HepG2 (cell line): ENCODE measurements around the gene MRO. TPM values are rescaled to one million over a fixed set of nuclear protein-coding genes. Genes with fewer than 3 reads are reported as not detected.

Experiments used
- ATAC-seq: fragments of 200-7000 bp; cut with Tn5 transposase; 3 replicates; pipeline ENCODE4 v1.9.1; 2020; ENCODE audit warnings: mild to moderate bottlenecking, moderate library complexity
- BruUV-seq: library from RNA; stranded (reverse); fragments of 400-500 nt; replicated peaks from 2 replicates; lab custom pipeline; 2021; lab: Mats Ljungman, UMichigan
- CTCF ChIA-PET: fragments of 300-600 bp; formaldehyde crosslinking; extraction: SDS; loops from one replicate; lab custom pipeline; 2021; ENCODE audit warnings: low total read pairs, inconsistent platforms, low intra/inter-chr PET ratio; lab: Yijun Ruan, JAX
- POLR2A ChIA-PET: fragments of 350-600 bp; sonication (Branson Sonifier 250); formaldehyde crosslinking; loops from one replicate; lab custom pipeline; 2020; ENCODE audit warnings: antibody characterized with exemption, inconsistent platforms; lab: Yijun Ruan, JAX
- DNase-seq: peaks from one replicate; pipeline ENCODE4 v3.0.0-alpha.2; 2015; ENCODE audit warnings: low spot score
- FAIRE-seq: peaks from 3 replicates; lab custom pipeline; 2011; peaks lifted over from hg19 to GRCh38; lab: Jason Lieb, UNC
- H2AFZ ChIP-seq: one replicate; pipeline ENCODE4 v1.6.1; 2011; ENCODE audit warnings: low read length, inconsistent platforms
- H3K27ac ChIP-seq: fragments of 300-600 bp; 3 replicates; pipeline ENCODE4 v1.8.0; 2011; ENCODE audit warnings: mixed run types, mild to moderate bottlenecking, mixed read lengths, low read length, inconsistent platforms; ENCODE audit not compliant: insufficient read depth; ENCODE audit errors: extremely low read length
- H3K27me3 ChIP-seq, 2 experiments: fragments of 200-600 bp in 1 of 2; 2 replicates in 1 of 2; 3 replicates in 1 of 2; pipeline versions ENCODE4 v1.6.0 to v1.8.0; 2011; ENCODE audit warnings: low read length in 2 of 2, mild to moderate bottlenecking in 2 of 2, moderate library complexity in 2 of 2, inconsistent platforms in 1 of 2; ENCODE audit not compliant: insufficient read depth in 2 of 2, control insufficient read depth in 1 of 2
- H3K36me3 ChIP-seq, 2 experiments: fragments of 200-600 bp in 1 of 2; replicated peaks in 1 of 2; 2 replicates in 1 of 2; 3 replicates in 1 of 2; pipeline versions ENCODE4 v1.5.1 to v1.8.0; 2011; ENCODE audit warnings: low read length in 2 of 2, inconsistent platforms in 1 of 2; ENCODE audit not compliant: insufficient read depth in 2 of 2, control insufficient read depth in 1 of 2
- H3K4me1 ChIP-seq: 2 replicates; pipeline ENCODE4 v1.5.1; 2012; ENCODE audit warnings: low read length, inconsistent platforms; ENCODE audit not compliant: insufficient read depth
- H3K4me2 ChIP-seq: 2 replicates; pipeline ENCODE4 v1.6.0; 2011; ENCODE audit warnings: low read depth, low read length, inconsistent platforms
- H3K4me3 ChIP-seq, 3 experiments: fragments of 200-600 bp in 1 of 3; sonication (generic), shearing (Covaris generic) in 1 of 3; replicated peaks in 1 of 3; 2 replicates each; pipeline ENCODE4 v1.5.1; 2011 to 2016; ENCODE audit warnings: low read length in 3 of 3, inconsistent platforms in 2 of 3, low read depth in 2 of 3, mild to moderate bottlenecking in 2 of 3, control low read depth in 1 of 3, mixed read lengths in 1 of 3; ENCODE audit not compliant: insufficient read depth in 1 of 3
- H3K79me2 ChIP-seq: one replicate; pipeline ENCODE4 v1.6.1; 2011; ENCODE audit warnings: low read length, inconsistent platforms; ENCODE audit not compliant: insufficient read depth
- H3K9ac ChIP-seq: 2 replicates; pipeline ENCODE4 v1.6.0; 2011; ENCODE audit warnings: mild to moderate bottlenecking, low read depth, low read length, inconsistent platforms; ENCODE audit not compliant: insufficient read depth
- H3K9me3 ChIP-seq: 2 replicates; pipeline ENCODE4 v1.5.1; 2012; ENCODE audit warnings: mild to moderate bottlenecking, low read length
- H4K20me1 ChIP-seq: 2 replicates; pipeline ENCODE4 v1.6.0; 2011; ENCODE audit warnings: inconsistent platforms, mild to moderate bottlenecking, low read length, moderate library complexity; ENCODE audit not compliant: insufficient read depth
- AKAP8 ChIP-seq: sonication (generic); formaldehyde crosslinking; IDR thresholded peaks from 2 replicates; pipeline ENCODE4 v1.5.1; 2020; ENCODE audit warnings: mild to moderate bottlenecking, missing genetic modification reagents
- ATF7-NPFF ChIP-seq: sonication (generic); formaldehyde crosslinking; IDR thresholded peaks from 2 replicates; pipeline ENCODE4 v1.8.1; 2023; ENCODE audit warnings: mild to moderate bottlenecking, low read depth, missing genetic modification reagents, moderate library complexity
- E2F1 ChIP-seq: sonication (generic); formaldehyde crosslinking; IDR thresholded peaks from 2 replicates; pipeline ENCODE4 v1.5.0; 2020; ENCODE audit warnings: missing genetic modification reagents
- ETV5 ChIP-seq: IDR thresholded peaks from 2 replicates; pipeline ENCODE4 v1.6.1; 2018; ENCODE audit warnings: missing biosample characterization, missing genetic modification reagents, inconsistent platforms, borderline replicate concordance
- HBP1 ChIP-seq: IDR thresholded peaks from 2 replicates; pipeline ENCODE4 v1.6.1; 2016; ENCODE audit warnings: low read depth, control low read depth
- MXI1 ChIP-seq: IDR thresholded peaks from 3 replicates; pipeline ENCODE4 v1.6.1; 2012; ENCODE audit warnings: low read depth, low read length, inconsistent platforms, borderline replicate concordance
- SRSF4 ChIP-seq: fragments of 200-400 bp; formaldehyde crosslinking; IDR thresholded peaks from one replicate; pipeline ENCODE4 v1.6.1; 2018; ENCODE audit warnings: mild to moderate bottlenecking, low read depth, low read length, moderate library complexity; ENCODE audit not compliant: poor library complexity, severe bottlenecking
- TBP ChIP-seq: sonication (generic); formaldehyde crosslinking; IDR thresholded peaks from 2 replicates; pipeline ENCODE4 v1.5.0; 2020; ENCODE audit warnings: missing genetic modification reagents
- ZNF460 ChIP-seq: sonication (generic); formaldehyde crosslinking; IDR thresholded peaks from 2 replicates; pipeline ENCODE4 v1.5.1; 2020; ENCODE audit warnings: missing genetic modification reagents, mild to moderate bottlenecking, borderline replicate concordance
- ZNF564 ChIP-seq: sonication (generic); formaldehyde crosslinking; IDR thresholded peaks from 2 replicates; pipeline ENCODE4 v1.8.1; 2023; ENCODE audit warnings: mild to moderate bottlenecking, missing genetic modification reagents
- ZNF589 ChIP-seq: sonication (generic); formaldehyde crosslinking; conservative IDR thresholded peaks from 2 replicates; pipeline ENCODE4 v1.8.0; 2022; ENCODE audit warnings: mild to moderate bottlenecking, moderate library complexity, missing genetic modification reagents
- ZNF629 ChIP-seq: sonication (generic); formaldehyde crosslinking; conservative IDR thresholded peaks from 2 replicates; pipeline ENCODE4 v1.5.0; 2020; ENCODE audit warnings: missing genetic modification reagents
- ZSCAN22 ChIP-seq: sonication (generic); formaldehyde crosslinking; IDR thresholded peaks from 2 replicates; pipeline ENCODE4 v1.4.0; 2020; ENCODE audit warnings: mild to moderate bottlenecking, missing genetic modification reagents
- WGBS: methylation state at CpG from one replicate; pipeline ENCODE4 v1.1.6; 2017; ENCODE audit warnings: low lambda C conversion rate; 5-methylcytosine and 5-hydroxymethylcytosine counted together
- in situ Hi-C: cut with HindIII; loops from 2 replicates; pipeline ENCODE4 v1.10.0; 2017; ENCODE audit warnings: low pct_unique_long_range_greater_than_20kb; ENCODE audit not compliant: extremely low pct_ligation_motif_present
- intact Hi-C: fragments of 100-400 bp; cut with micrococcal nuclease; formaldehyde crosslinking; loops from one replicate; pipeline ENCODE4 v1.10.0; 2022; ENCODE audit not compliant: unreplicated experiment
- polyA plus RNA-seq, 8 experiments: library from polyadenylated mRNA; depleted of rRNA in 3 of 8; stranded (reverse) in 7 of 8; unstranded in 1 of 8; fragments of >200 nt; fragmentation: Illumina TruSeq in 4 of 8; extraction: Trizol in 4 of 8; gene quantifications; 2 replicates each; pipeline versions ENCODE4 v1.2.1 to v1.2.3, GENCODE V29; 2011 to 2016; ENCODE audit warnings: low read depth in 4 of 8, missing spikeins in 1 of 8, mixed read lengths in 1 of 8; ENCODE audit not compliant: insufficient read depth in 1 of 8
- total RNA-seq, 5 experiments: library from RNA; depleted of rRNA; stranded (reverse); fragments of >200 nt; fragmentation: Illumina TruSeq; extraction: Trizol; gene quantifications; 2 replicates each; pipeline ENCODE4 v1.2.3, GENCODE V29; 2016; ENCODE audit warnings: low read depth in 1 of 5
- TF ChIP-seq, protein P1 (sequence below): sonication (generic); formaldehyde crosslinking; IDR thresholded peaks from 2 replicates; pipeline ENCODE4 v1.9.0; 2022; ENCODE audit warnings: missing genetic modification reagents, mild to moderate bottlenecking, borderline replicate concordance
- TF ChIP-seq, protein P2 (sequence below): sonication (generic); formaldehyde crosslinking; IDR thresholded peaks from 2 replicates; pipeline ENCODE4 v1.8.1; 2023; ENCODE audit warnings: mild to moderate bottlenecking, missing genetic modification reagents
- TF ChIP-seq, protein P3 (sequence below): sonication (generic); formaldehyde crosslinking; IDR thresholded peaks from 2 replicates; pipeline ENCODE4 v1.4.0; 2020; ENCODE audit warnings: missing genetic modification reagents
- TF ChIP-seq, protein P4 (sequence below): sonication (generic); formaldehyde crosslinking; IDR thresholded peaks from 2 replicates; pipeline ENCODE4 v1.8.0; 2022; ENCODE audit warnings: low read depth, missing genetic modification reagents

MRO gene
- total and polyA plus RNA-seq, 2 of the 13 experiments (the other 11 are each of a cell fraction or from before 2014, with no cell fraction given) = not detected

GRCh38 chr18:50829644-50830043 is 9.8 kb upstream of the MRO start (continued):
- TF ChIP-seq SRSF4 (no peak), ETV5 (no peak), ZNF629 (no peak), ZNF589 (CRISPR knock-in tag) (no peak)
- TF ChIP-seq, protein P1, sequence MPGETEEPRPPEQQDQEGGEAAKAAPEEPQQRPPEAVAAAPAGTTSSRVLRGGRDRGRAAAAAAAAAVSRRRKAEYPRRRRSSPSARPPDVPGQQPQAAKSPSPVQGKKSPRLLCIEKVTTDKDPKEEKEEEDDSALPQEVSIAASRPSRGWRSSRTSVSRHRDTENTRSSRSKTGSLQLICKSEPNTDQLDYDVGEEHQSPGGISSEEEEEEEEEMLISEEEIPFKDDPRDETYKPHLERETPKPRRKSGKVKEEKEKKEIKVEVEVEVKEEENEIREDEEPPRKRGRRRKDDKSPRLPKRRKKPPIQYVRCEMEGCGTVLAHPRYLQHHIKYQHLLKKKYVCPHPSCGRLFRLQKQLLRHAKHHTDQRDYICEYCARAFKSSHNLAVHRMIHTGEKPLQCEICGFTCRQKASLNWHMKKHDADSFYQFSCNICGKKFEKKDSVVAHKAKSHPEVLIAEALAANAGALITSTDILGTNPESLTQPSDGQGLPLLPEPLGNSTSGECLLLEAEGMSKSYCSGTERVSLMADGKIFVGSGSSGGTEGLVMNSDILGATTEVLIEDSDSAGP (CRISPR knock-in tag) = no peak

DNA sequence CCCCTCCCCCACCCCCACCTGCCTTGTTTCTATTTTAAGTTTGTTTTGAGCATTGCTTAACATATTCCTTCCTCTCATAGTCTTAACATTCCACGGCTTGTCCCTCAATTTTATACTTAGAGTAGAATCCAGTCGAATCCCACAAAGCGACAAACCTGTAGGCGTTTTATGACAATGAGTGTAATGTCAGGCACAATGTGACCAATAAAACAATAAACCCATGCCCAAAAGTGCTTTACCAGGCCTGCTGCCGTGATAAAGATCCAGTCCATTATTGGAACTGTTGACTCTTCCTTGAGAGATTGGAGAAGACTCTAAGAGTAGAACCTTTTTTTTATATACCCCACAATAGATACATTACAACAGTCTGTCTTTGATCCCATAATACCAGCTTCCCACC is 6.2 kb upstream of the MRO start:
- no peaks in the 10 kb centered on the region; a peak in 2 of 5 replicates for H3K27me3 ChIP-seq
- FAIRE-seq (no peak), DNase-seq (no peak), ATAC-seq (no peak)
- H3K4me2 ChIP-seq = no peak overlapping the region
- CTCF ChIA-PET = no interaction called here
- no peaks in the 10 kb centered on the region for H3K36me3 ChIP-seq
- no peaks in the 10 kb centered on the region for H3K4me1 ChIP-seq
- H3K9ac ChIP-seq = no peak overlapping the region
- H3K27ac ChIP-seq = no peak overlapping the region
- no peak overlapping the region for H3K4me3 ChIP-seq
- H3K79me2 ChIP-seq = no peaks in the 10 kb centered on the region
- no peak overlapping the region for H2AFZ ChIP-seq
- H3K9me3 ChIP-seq = no peaks in the 10 kb centered on the region
- H4K20me1 ChIP-seq = no peaks in the 10 kb centered on the region
- BruUV-seq = no TSS peak
- 57% methylated on average over 5 of the region's 5 CpGs for WGBS
- in situ Hi-C loops (no loop called here), intact Hi-C loops (no loop called here)
- POLR2A ChIA-PET = no interaction called here
- TF ChIP-seq, protein P2, sequence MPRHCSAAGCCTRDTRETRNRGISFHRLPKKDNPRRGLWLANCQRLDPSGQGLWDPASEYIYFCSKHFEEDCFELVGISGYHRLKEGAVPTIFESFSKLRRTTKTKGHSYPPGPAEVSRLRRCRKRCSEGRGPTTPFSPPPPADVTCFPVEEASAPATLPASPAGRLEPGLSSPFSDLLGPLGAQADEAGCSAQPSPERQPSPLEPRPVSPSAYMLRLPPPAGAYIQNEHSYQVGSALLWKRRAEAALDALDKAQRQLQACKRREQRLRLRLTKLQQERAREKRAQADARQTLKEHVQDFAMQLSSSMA (CRISPR knock-in tag) = no peak
- TF ChIP-seq HBP1 (CRISPR knock-in tag) (no peak), MXI1 (no peak), E2F1 (CRISPR knock-in tag) (no peak), AKAP8 (CRISPR knock-in tag) (no peak), ATF7-NPFF (CRISPR knock-in tag) (no peak), ZNF460 (CRISPR knock-in tag) (no peak), ZSCAN22 (no peak), TBP (no peak), ZNF564 (no peak)
- TF ChIP-seq, protein P3, sequence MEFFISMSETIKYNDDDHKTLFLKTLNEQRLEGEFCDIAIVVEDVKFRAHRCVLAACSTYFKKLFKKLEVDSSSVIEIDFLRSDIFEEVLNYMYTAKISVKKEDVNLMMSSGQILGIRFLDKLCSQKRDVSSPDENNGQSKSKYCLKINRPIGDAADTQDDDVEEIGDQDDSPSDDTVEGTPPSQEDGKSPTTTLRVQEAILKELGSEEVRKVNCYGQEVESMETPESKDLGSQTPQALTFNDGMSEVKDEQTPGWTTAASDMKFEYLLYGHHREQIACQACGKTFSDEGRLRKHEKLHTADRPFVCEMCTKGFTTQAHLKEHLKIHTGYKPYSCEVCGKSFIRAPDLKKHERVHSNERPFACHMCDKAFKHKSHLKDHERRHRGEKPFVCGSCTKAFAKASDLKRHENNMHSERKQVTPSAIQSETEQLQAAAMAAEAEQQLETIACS (CRISPR knock-in tag) = no peak
- TF ChIP-seq, protein P4, sequence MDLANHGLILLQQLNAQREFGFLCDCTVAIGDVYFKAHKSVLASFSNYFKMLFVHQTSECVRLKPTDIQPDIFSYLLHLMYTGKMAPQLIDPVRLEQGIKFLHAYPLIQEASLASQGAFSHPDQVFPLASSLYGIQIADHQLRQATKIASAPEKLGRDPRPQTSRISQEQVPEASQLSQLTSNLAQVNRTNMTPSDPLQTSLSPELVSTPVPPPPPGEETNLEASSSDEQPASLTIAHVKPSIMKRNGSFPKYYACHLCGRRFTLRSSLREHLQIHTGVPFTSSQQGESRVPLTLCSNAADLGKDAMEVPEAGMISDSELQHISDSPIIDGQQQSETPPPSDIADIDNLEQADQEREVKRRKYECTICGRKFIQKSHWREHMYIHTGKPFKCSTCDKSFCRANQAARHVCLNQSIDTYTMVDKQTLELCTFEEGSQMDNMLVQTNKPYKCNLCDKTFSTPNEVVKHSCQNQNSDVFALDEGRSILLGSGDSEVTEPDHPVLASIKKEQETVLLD (CRISPR knock-in tag) = no peak
